Effector memory CD4-positive, alpha-beta T cell (primary cell): ENCODE measurements around the gene FAM114A2.

Experiments used
- DNase-seq, 3 donors: peaks; one replicate each; pipeline ENCODE4 v3.0.0-alpha.2; 2020
- H3K27ac ChIP-seq: 2 replicates; pipeline ENCODE4 v1.7.0; 2013; ENCODE audit warnings: mild to moderate bottlenecking, low read length, moderate library complexity; ENCODE audit not compliant: insufficient read depth, poor library complexity, severe bottlenecking
- H3K27me3 ChIP-seq: replicated peaks from 2 replicates; pipeline ENCODE4 v1.7.0; 2013; ENCODE audit warnings: mild to moderate bottlenecking, low read length; ENCODE audit not compliant: insufficient read depth, control insufficient read depth, poor library complexity, severe bottlenecking
- H3K36me3 ChIP-seq: 2 replicates; pipeline ENCODE4 v1.7.0; 2013; ENCODE audit warnings: mild to moderate bottlenecking, low read length, moderate library complexity; ENCODE audit not compliant: control insufficient read depth, insufficient read depth
- H3K4me1 ChIP-seq: 2 replicates; pipeline ENCODE4 v1.7.0; 2013; ENCODE audit warnings: low read length, mild to moderate bottlenecking; ENCODE audit not compliant: control insufficient read depth, insufficient read depth, poor library complexity, severe bottlenecking
- H3K4me3 ChIP-seq: 2 replicates; pipeline ENCODE4 v1.7.0; 2013; ENCODE audit warnings: low read length, low read depth, mild to moderate bottlenecking; ENCODE audit not compliant: insufficient read depth, poor library complexity, severe bottlenecking
- H3K9me3 ChIP-seq: 2 replicates; pipeline ENCODE4 v1.7.0; 2013; ENCODE audit warnings: mild to moderate bottlenecking, low read length, moderate library complexity; ENCODE audit not compliant: control insufficient read depth
- total RNA-seq, 3 donors: gene quantifications; one replicate each; lab custom pipeline; 2026; lab: John Stamatoyannopoulos, UW

FAM114A2 gene
- 15.4 to 23.0 (median 20.6) reads per million in 3 donors for total RNA-seq

GRCh38 chr5:154038707-154039457 is at the start of gene FAM114A2, which contains the start of gene MFAP3:
FAM114A2 (minus strand) TSS chr5:154038910; CDS start chr5:154034953, 3,957 bp downstream.
MFAP3 (plus strand) TSS chr5:154038967; CDS start chr5:154049723, 10,756 bp downstream.
- Histone ChIP-seq H3K4me1 (peaks cover 5% of the 10 kb centered on the region), H3K9me3 (no peaks in the 10 kb centered on the region), H3K4me3 (peak within 1 kb of the TSS; percentile 85), H3K27ac (peak within 1 kb of the TSS; percentile 77), H3K27me3 (no peaks in the 10 kb centered on the region), H3K36me3 (no peaks in the 10 kb centered on the region)
- DNase-seq: peak; percentile 76 to 82 (median 78)

- no peaks in the 10 kb centered on the region for H3K4me1 ChIP-seq
Observed at GRCh38 chr5:154087260-154087659, 48.5 kb upstream of the FAM114A2 start.

GRCh38 chr5:154086641-154087040 is 47.9 kb upstream of the FAM114A2 start:
- H3K27ac ChIP-seq: no peak overlapping the region
- H3K4me3 ChIP-seq: no peak overlapping the region
- H3K4me1 ChIP-seq: no peaks in the 10 kb centered on the region
- no peaks in the 10 kb centered on the region for H3K27me3 ChIP-seq
- no peaks in the 10 kb centered on the region for H3K36me3 ChIP-seq
- no peak for DNase-seq
- no peaks in the 10 kb centered on the region for H3K9me3 ChIP-seq

More at GRCh38 chr5:154087260-154087659, 48.5 kb upstream of the FAM114A2 start:
- Histone ChIP-seq H3K27ac (no peak overlapping the region), H3K9me3 (no peaks in the 10 kb centered on the region), H3K27me3 (no peaks in the 10 kb centered on the region), H3K4me3 (no peak overlapping the region), H3K36me3 (no peaks in the 10 kb centered on the region)
- DNase-seq: no peak

DNA sequence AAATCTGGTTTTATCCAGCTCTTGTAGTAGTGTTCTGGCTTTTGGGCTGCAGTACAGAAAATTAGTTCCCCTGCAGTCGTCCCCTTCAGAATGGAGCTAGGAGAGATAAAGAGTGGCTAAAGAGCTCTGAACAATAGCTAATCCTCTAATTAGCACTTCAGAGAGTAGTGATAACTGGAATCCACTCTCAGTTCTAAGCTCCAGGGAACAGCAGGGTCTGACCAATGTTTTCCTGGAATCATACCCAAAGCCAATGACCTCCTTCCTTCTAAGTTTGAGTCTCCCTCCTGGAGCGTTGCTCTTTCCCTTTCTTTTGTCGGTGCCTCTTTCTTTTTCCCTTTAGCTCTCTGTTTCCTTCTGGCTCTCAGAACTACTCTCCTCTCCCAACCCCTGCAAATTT is 47.4 kb upstream of the FAM114A2 start:
- no peak for DNase-seq
- Histone ChIP-seq H3K9me3 (no peaks in the 10 kb centered on the region), H3K4me3 (no peak overlapping the region), H3K27ac (no peak overlapping the region), H3K4me1 (no peaks in the 10 kb centered on the region), H3K36me3 (no peaks in the 10 kb centered on the region), H3K27me3 (no peaks in the 10 kb centered on the region)

GRCh38 chr5:154084062-154084639 is 45.4 kb upstream of the FAM114A2 start:
- H3K36me3 ChIP-seq: no peaks in the 10 kb centered on the region
- H3K4me1 ChIP-seq: no peaks in the 10 kb centered on the region
- no peak overlapping the region for H3K4me3 ChIP-seq
- no peaks in the 10 kb centered on the region for H3K27me3 ChIP-seq
- no peak for DNase-seq
- H3K9me3 ChIP-seq: no peaks in the 10 kb centered on the region
- H3K27ac ChIP-seq: no peak overlapping the region

- no peak for DNase-seq
- no peaks in the 10 kb centered on the region for H3K27me3 ChIP-seq
- H3K36me3 ChIP-seq: no peaks in the 10 kb centered on the region
- H3K9me3 ChIP-seq: no peaks in the 10 kb centered on the region
- H3K4me1 ChIP-seq: no peaks in the 10 kb centered on the region
- no peak overlapping the region for H3K4me3 ChIP-seq
- H3K27ac ChIP-seq: no peak overlapping the region
Observed at GRCh38 chr5:154081246-154081645, 42.5 kb upstream of the FAM114A2 start.

DNA sequence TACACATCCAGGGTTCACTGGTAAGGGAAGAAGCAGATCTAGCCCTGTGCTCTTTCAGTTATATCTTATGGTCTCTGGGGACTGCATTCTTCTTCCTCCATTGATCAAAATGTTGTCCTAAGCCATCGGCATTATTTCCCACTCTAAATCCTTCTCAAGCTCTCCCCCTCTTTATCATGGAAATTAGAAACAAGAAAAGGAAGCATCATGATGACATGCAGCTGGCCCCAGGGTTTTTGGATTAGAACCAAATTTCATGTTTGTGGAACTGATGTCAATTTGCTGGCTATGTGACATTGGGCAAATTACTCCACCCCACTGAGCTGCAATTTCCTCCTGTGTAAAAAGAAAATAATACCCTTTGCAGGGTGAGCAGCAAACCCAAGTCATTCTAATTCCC is 39.6 kb upstream of the FAM114A2 start:
- no peak overlapping the region for H3K4me3 ChIP-seq
- H3K36me3 ChIP-seq: no peaks in the 10 kb centered on the region
- no peaks in the 10 kb centered on the region for H3K27me3 ChIP-seq
- H3K27ac ChIP-seq: no peak overlapping the region
- DNase-seq: no peak
- H3K4me1 ChIP-seq: no peaks in the 10 kb centered on the region
- H3K9me3 ChIP-seq: no peaks in the 10 kb centered on the region

GRCh38 chr5:154077696-154078095 is 39.0 kb upstream of the FAM114A2 start:
- Histone ChIP-seq H3K9me3 (no peaks in the 10 kb centered on the region), H3K36me3 (no peaks in the 10 kb centered on the region), H3K27me3 (no peaks in the 10 kb centered on the region), H3K27ac (no peak overlapping the region), H3K4me1 (no peaks in the 10 kb centered on the region), H3K4me3 (no peak overlapping the region)
- no peak for DNase-seq

GRCh38 chr5:154076240-154076922 is 37.7 kb upstream of the FAM114A2 start:
- Histone ChIP-seq H3K27ac (no peak overlapping the region), H3K27me3 (no peaks in the 10 kb centered on the region), H3K4me3 (no peak overlapping the region), H3K9me3 (no peaks in the 10 kb centered on the region), H3K4me1 (no peaks in the 10 kb centered on the region), H3K36me3 (no peaks in the 10 kb centered on the region)
- DNase-seq: no peak
